OCI-LY1 (cell line): ENCODE results near the gene PHACTR2.

ENCODE experiments used
- H2AFZ ChIP-seq: fragments of 200-600 bp; sonication (generic), shearing (Covaris generic); 2 replicates; pipeline ENCODE4 v1.6.0; 2014; ENCODE audit warnings: antibody characterized with exemption, mild to moderate bottlenecking, low read length
- H3F3A ChIP-seq: fragments of 200-600 bp; sonication (generic), shearing (Covaris generic); 2 replicates; pipeline ENCODE4 v1.6.0; 2014; ENCODE audit warnings: mild to moderate bottlenecking, antibody characterized with exemption, low read length, moderate library complexity; ENCODE audit not compliant: insufficient read depth
- H3K27ac ChIP-seq: fragments of 200-600 bp; sonication (generic); 2 replicates; pipeline ENCODE4 v1.5.1; 2014; ENCODE audit warnings: low read length, mixed run types, mild to moderate bottlenecking, low read depth; ENCODE audit not compliant: poor library complexity, severe bottlenecking
- H3K27me3 ChIP-seq: fragments of 200-600 bp; sonication (generic); 2 replicates; pipeline ENCODE4 v1.6.0; 2014; ENCODE audit warnings: antibody characterized with exemption, mild to moderate bottlenecking, low read length, moderate library complexity; ENCODE audit not compliant: insufficient read depth
- H3K36me3 ChIP-seq: fragments of 200-600 bp; sonication (generic); 2 replicates; pipeline ENCODE4 v1.6.1; 2014; ENCODE audit warnings: mild to moderate bottlenecking, antibody characterized with exemption, low read length, moderate library complexity, mixed read lengths; ENCODE audit not compliant: insufficient read depth
- H3K4me1 ChIP-seq: fragments of 200-600 bp; sonication (generic); 2 replicates; pipeline ENCODE4 v1.5.1; 2014; ENCODE audit warnings: mild to moderate bottlenecking, low read length, moderate library complexity; ENCODE audit not compliant: insufficient read depth, severe bottlenecking
- H3K4me2 ChIP-seq: fragments of 200-600 bp; sonication (generic), shearing (Covaris generic); 2 replicates; pipeline ENCODE4 v1.6.1; 2014; ENCODE audit warnings: low read length
- H3K4me3 ChIP-seq: fragments of 200-600 bp; sonication (generic); 2 replicates; pipeline ENCODE4 v1.5.1; 2014; ENCODE audit warnings: low read length, low read depth, mild to moderate bottlenecking, mixed read lengths; ENCODE audit not compliant: poor library complexity, severe bottlenecking
- H3K79me2 ChIP-seq: fragments of 200-600 bp; shearing (Covaris generic); 2 replicates; pipeline ENCODE4 v1.6.1; 2016; ENCODE audit warnings: mixed run types, low read length, mixed read lengths; ENCODE audit not compliant: insufficient read depth
- H3K9ac ChIP-seq: fragments of 200-600 bp; sonication (generic), shearing (Covaris generic); 2 replicates; pipeline ENCODE4 v1.6.1; 2014; ENCODE audit warnings: mild to moderate bottlenecking, low read length, mixed read lengths
- H3K9me2 ChIP-seq: fragments of 200-600 bp; sonication (generic), shearing (Covaris generic); 2 replicates; pipeline ENCODE4 v1.6.1; 2014; ENCODE audit warnings: low read depth, mild to moderate bottlenecking, low read length, mixed read lengths
- H3K9me3 ChIP-seq: fragments of 200-600 bp; shearing (Covaris generic); 2 replicates; pipeline ENCODE4 v1.6.1; 2014; ENCODE audit warnings: low read length, mixed read lengths
- H4K20me1 ChIP-seq: fragments of 200-600 bp; sonication (generic), shearing (Covaris generic); 2 replicates; pipeline ENCODE4 v1.6.0; 2016; ENCODE audit warnings: mild to moderate bottlenecking, low read length; ENCODE audit not compliant: insufficient read depth
- EZH2 ChIP-seq: fragments of 200-600 bp; sonication (generic), shearing (Covaris generic); IDR thresholded peaks from 2 replicates; pipeline ENCODE4 v1.8.0; 2017; ENCODE audit warnings: borderline replicate concordance, mixed run types, mild to moderate bottlenecking, antibody characterized with exemption, low read length, moderate library complexity, mixed read lengths
- TF ChIP-seq, protein P1 (sequence below): fragments of 200-600 bp; sonication (generic), shearing (Covaris generic); IDR thresholded peaks from 2 replicates; pipeline ENCODE4 v1.5.1; 2017; ENCODE audit warnings: mild to moderate bottlenecking, antibody characterized with exemption, low read length, moderate library complexity, mixed read lengths

The PHACTR2 gene

DNA sequence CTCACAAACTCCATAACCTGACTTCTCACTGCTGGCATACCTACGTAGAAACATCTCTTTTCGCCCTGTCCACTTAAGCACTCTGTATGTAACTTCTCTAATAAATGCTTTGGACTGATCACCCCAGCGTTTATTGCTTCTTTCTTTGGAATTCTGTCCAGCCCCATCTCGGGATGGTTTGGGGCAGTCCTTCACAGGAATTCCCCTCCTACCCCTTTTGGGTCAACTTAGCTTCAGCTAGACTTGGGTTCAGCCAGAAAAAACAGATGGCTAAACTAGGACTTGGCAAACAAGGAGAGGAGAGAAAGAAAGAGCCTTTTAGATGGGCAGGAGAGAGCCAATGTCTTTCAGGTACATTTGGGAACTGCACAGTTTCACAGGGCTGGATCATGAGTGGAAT lies 161.4 kb downstream of the PHACTR2 start:
- H4K20me1 ChIP-seq: no peaks in the 10 kb centered on the region
- no peak overlapping the region for H3K4me2 ChIP-seq
- no peak overlapping the region for H2AFZ ChIP-seq
- no peaks in the 10 kb centered on the region for H3K9me3 ChIP-seq
- no peaks in the 10 kb centered on the region for H3K36me3 ChIP-seq
- H3K4me3 ChIP-seq: no peak overlapping the region
- no peak overlapping the region for H3K9ac ChIP-seq
- H3F3A ChIP-seq: no peaks in the 10 kb centered on the region
- no peak for TF ChIP-seq EZH2
- TF ChIP-seq, protein P1, sequence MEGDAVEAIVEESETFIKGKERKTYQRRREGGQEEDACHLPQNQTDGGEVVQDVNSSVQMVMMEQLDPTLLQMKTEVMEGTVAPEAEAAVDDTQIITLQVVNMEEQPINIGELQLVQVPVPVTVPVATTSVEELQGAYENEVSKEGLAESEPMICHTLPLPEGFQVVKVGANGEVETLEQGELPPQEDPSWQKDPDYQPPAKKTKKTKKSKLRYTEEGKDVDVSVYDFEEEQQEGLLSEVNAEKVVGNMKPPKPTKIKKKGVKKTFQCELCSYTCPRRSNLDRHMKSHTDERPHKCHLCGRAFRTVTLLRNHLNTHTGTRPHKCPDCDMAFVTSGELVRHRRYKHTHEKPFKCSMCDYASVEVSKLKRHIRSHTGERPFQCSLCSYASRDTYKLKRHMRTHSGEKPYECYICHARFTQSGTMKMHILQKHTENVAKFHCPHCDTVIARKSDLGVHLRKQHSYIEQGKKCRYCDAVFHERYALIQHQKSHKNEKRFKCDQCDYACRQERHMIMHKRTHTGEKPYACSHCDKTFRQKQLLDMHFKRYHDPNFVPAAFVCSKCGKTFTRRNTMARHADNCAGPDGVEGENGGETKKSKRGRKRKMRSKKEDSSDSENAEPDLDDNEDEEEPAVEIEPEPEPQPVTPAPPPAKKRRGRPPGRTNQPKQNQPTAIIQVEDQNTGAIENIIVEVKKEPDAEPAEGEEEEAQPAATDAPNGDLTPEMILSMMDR: no peak
- H3K4me1 ChIP-seq: peaks cover 10% of the 10 kb centered on the region
- H3K79me2 ChIP-seq: peaks cover 9% of the 10 kb centered on the region
- H3K27ac ChIP-seq: no peak overlapping the region
- H3K9me2 ChIP-seq: no peaks in the 10 kb centered on the region
- 0 out of 2 replicates have a peak, but pooled peaks cover 5% of the 10 kb centered on the region for H3K27me3 ChIP-seq

- Histone ChIP-seq H3K4me3 (no peak overlapping the region), H3K4me2 (no peak overlapping the region), H3K79me2 (peaks cover 17% of the 10 kb centered on the region), H3K9me2 (no peaks in the 10 kb centered on the region), H3K9me3 (no peaks in the 10 kb centered on the region), H3K9ac (no peak overlapping the region), H3F3A (no peaks in the 10 kb centered on the region), H3K4me1 (peaks cover 17% of the 10 kb centered on the region), H3K27ac (no peak overlapping the region), H2AFZ (no peak overlapping the region), H3K36me3 (peaks cover 12% of the 10 kb centered on the region), H3K27me3 (no peaks in the 10 kb centered on the region), H4K20me1 (no peaks in the 10 kb centered on the region)
- TF ChIP-seq EZH2: no peak
- TF ChIP-seq, protein P1: no peak
Observed at GRCh38 chr6:143840595-143841265, 163.0 kb downstream of the PHACTR2 start.

- no peaks in the 10 kb centered on the region for H3K9me3 ChIP-seq
- peaks cover 17% of the 10 kb centered on the region for H3K4me1 ChIP-seq
- H3K9me2 ChIP-seq: no peaks in the 10 kb centered on the region
- H3F3A ChIP-seq: no peaks in the 10 kb centered on the region
- H3K79me2 ChIP-seq: peaks cover 17% of the 10 kb centered on the region
- TF ChIP-seq, protein P1: no peak
- H3K27me3 ChIP-seq: no peaks in the 10 kb centered on the region
- H2AFZ ChIP-seq: peak overlapping the region; percentile 98
- H3K9ac ChIP-seq: peak overlapping the region; percentile 91
- peak overlapping the region; percentile 91 for H3K4me3 ChIP-seq
- H3K4me2 ChIP-seq: peak overlapping the region; percentile 80
- peaks cover 30% of the 10 kb centered on the region for H3K36me3 ChIP-seq
- H3K27ac ChIP-seq: peak overlapping the region; percentile 46
- H4K20me1 ChIP-seq: no peaks in the 10 kb centered on the region
Observed at GRCh38 chr6:143842461-143842901, 164.7 kb downstream of the PHACTR2 start.
